ENCODE measurements around the gene CBX6.

The CBX6 gene

GRCh38 chr22:38840129-38840528 is 31.9 kb downstream of the CBX6 start:
- no peak for DNase-seq (ENCODE audit: low read depth)

- DNase-seq (ENCODE audit: low read depth) = no peak
Measured at GRCh38 chr22:38839686-38840085, 32.3 kb downstream of the CBX6 start.

DNA sequence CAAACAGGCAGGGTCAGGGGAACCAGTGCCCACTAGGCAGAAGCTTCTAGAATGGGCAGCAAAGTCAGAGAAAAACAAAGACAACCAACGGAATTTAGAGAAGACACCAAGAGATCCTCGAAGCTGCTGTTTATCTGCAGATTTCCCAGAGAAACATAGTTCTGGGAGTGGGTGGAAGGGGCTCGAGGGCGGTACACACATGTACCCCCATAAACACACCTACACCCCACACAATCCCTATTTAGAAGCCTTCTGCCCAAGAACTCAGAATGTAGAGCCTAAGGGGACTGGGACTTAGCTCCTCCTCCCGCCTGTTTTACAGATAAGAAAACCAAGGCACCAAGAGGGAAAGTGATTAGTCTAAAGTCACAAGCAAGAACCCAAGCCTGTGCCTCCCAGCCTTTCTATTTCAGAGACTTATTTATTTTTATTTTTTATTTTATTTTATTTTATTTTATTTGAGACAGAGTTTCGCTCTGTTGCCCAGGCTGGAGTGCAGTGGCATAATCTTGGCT is 34.5 kb downstream of the CBX6 start:
- DNase-seq (ENCODE audit: low read depth) = no peak

DNA sequence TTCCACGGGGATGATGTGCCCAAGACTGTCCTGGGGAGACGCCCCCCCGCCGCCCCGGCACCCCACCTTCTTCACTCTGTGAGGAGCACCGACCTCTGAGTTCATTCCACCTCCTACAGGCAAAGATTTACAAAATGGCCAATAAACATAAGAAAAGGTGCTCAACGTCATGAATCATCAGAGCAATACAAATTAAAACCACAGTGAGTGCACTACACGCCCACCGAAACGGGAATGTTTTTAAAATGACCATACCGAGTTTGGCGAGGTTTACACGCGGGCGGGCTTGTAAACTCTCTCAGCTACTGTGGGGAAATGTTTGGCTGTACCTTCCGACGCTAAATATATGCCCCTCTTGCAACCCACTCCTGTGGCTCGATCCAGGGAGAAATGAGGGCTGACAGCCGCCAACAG is 36.1 kb downstream of the CBX6 start:
- peak; percentile 47 for DNase-seq (ENCODE audit: low read depth)

DNA sequence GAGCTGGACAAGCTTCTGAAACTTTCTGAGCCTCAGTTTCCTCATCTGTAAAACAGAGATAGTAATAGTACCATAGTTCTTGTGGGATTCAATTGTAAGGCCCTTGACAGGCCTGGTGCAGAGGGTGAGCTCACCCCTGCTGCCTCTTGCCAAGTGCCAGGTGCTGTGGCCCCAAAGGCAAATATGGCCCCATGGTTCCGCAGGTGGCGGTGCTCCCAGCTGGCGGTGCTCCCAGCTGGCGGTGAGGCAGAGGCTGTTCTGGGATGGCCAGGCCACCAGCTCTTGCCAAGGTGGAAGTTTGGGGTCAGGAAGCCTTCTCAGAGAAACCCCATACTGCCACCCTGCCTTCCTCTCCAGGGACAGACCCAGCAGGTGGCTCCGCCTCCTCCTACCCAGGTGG is 37.0 kb downstream of the CBX6 start:
- no peak for DNase-seq (ENCODE audit: low read depth)

DNA sequence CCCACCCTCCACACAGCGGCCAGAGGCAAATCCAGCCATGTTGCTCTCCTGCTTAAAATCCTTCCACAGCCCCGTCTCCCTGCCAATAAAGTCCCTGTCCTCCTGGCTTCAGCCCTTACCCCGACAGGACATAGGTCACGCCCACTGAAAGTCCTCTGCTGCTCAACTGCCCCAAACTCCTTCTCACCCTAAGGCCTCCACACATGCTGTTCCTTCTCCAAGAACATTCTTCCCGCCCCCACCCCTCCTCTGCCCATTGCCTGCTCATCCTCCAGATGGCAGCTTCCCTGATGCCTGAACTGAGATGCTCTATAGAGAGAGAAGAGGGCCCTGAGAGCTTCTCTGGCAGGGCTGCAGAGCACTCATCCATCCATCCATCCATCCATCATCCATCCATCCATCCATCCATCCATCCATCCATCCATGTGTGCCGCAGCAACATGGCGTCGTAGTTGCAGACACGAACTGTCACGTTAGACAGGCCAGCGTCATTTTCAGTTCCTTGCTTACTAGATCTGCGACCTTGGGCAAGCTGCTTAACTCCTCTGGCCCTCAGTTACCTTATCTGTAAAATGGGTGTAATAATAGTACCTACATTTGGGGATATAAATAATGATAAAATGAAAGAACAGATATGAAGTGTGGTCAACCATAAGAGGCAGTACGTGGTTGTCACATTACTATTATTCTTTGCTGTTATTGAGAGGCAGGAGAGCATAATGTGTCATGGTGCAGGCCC is 37.6 kb downstream of the CBX6 start:
- no peak for DNase-seq (ENCODE audit: low read depth)

- no peak for DNase-seq (ENCODE audit: low read depth)
Measured at GRCh38 chr22:38833061-38833460, 39.0 kb downstream of the CBX6 start.

DNA sequence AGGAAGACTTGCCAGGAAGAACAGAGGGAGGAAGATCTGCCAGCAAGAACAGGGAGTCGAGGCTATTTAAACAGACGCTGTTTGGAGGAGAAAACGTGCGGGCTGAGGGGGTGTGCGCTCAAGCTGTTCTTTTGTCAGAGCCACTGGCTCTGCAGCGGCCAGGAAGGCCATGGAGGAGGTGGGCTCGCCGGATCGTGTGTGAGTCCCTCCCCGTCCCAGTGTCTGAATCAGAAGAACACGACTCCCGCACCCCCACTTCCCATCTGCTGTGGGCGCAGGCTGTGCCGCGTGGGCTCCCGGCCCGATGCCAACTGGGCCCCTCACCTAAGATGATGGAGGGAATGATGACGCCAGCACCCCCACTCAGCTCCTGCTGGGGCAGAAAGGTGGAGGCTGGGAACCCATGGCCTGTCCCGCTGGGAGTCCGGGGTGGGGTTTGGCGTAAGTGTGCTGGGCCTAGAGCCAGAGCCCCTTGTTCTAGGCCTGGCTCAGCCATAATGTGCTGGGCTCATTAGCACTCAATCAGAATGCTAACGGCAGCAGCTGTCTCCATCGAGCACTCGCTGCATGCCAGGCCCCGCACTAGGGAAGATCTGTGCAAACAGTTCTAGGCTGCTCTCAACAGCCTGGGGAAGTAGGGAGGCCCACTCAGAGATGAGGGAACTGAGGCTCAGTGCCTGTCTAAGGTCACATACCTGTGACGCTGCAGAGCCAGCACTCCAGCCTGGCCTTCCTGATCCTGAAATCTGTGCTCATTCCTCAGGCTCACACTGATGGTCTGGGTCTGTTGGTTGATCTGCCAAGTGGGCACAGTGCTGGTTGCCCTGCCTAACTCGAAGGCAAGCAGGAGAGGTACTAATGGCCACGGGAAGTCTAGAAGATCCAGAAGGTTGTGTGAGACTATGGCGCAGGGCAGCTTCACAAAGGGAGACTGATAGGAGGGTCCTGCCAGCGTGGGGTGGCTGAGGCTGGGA is 39.7 kb downstream of the CBX6 start:
- DNase-seq (ENCODE audit: low read depth) = no peak

GRCh38 chr22:38831166-38831945 is 40.7 kb downstream of the CBX6 start:
- DNase-seq (ENCODE audit: low read depth) = peak; percentile 86

DNA sequence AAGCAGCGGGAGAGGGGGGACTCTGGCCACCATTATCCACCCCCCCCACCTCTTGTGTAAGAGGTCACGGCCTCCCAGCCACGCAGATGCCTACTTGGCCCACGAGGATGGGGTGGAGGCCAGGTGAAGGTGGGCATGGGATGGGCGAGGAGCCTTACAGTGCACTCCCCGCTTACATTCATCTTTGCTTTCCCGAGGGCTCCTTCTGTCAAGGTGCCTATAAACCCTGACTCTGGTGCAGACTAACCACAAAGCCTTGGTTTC is 41.2 kb downstream of the CBX6 start:
- DNase-seq (ENCODE audit: low read depth) = no peak

DNA sequence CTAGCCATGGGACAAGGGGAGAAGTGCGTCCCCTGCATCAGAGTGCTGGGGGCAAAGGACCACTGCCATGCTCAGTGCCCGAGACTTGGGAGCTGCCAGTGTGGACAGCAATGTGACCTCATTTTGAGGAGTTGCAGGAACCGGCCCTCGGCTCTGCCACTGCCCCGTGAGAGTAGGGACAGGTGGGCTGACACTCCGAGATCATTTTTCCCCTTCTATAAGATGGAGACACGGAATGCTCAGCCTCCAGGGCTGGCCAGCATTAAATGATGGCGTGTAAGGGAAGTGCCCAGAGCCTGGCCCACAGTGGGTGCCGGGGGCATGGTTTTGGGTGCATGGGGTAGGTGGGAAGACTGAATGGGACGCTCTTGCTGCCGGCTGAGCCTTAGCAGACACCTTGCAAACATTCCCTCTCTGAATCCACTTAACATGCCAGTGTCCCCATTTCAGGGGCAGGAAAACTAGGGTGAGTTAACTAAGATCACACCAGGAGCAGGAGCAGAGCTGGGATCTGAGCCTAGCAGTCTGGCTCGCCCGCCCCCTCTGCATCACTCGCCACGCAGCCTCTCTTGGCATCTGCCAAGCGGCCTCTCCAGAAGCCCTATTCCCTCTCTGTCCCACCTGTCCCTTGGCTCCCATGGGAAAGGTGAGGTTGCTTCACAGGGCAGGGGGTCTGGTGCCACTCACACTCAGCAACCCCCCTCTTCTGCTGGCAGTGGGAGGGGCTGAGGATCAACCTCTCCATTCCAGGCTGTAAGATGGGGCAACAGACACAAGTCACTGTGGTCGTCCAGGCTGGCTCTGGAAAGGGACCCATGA is 41.8 kb downstream of the CBX6 start:
- no peak for DNase-seq (ENCODE audit: low read depth)

DNA sequence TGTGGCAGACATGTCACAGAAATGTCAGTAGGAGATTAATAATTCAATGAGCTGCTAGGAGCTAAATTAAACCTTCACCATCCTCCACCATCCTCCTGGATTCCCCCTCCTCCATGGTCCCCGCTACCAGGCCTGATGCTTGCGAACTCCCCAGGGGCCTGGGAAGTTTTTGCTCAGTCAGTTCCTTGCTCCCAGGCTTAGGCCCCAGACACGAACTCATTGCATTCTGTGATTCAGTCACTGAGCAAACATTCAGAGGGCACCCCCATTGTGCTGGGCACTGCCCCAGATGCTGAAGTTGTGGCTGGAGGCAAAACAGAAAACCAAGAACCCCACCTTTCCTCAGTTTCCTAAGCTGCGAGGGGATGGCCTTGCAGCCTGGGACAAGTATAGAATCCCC is 42.5 kb downstream of the CBX6 start:
- DNase-seq (ENCODE audit: low read depth) = no peak

- DNase-seq (ENCODE audit: low read depth) = no peak
Measured at GRCh38 chr22:38828616-38829205, 43.3 kb downstream of the CBX6 start.

- no peak for DNase-seq (ENCODE audit: low read depth)
Measured at GRCh38 chr22:38828191-38828590, 43.8 kb downstream of the CBX6 start.

DNA sequence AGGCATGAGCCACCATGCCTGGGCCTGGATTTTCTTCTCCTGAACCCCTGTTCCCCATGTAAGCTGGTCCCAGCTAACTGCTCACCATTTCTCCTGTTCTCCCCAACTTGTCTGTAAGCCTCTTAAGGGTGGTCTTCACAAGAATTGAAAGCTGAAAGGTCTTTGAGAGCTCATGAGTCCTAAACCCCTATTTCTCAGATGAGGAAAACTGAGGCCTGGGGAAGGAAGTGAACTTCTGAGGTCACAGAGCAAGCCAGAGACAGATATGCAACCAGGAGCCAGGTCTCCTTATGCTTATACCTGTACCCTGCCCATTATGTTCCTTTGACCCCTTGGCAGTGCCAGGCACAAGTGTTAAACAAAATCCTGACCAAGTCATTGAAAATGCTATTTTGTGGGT is 44.5 kb downstream of the CBX6 start:
- DNase-seq (ENCODE audit: low read depth) = no peak

GRCh38 chr22:38826801-38827200 is 45.2 kb downstream of the CBX6 start:
- DNase-seq (ENCODE audit: low read depth) = no peak

DNA sequence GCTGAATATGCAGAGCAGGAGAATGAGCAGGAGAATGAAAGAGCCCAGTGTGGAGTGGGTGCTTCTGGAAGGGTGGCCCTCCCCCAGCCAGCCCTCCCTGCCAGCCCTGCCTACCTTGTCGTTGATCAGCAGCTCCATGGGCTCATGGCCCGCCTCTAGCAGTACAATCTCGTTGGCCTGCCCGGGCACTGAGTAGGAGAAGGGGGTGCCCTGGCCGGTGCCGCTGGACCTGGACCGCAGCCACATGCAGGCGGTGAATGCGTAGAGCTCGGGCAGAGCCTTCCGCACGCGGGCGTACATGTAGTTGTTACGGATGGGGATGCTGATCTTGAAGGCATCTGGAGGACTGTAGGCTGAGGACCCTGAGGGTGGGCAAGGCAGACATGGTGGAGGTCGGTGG is 45.6 kb downstream of the CBX6 start:
- no peak for DNase-seq (ENCODE audit: low read depth)

DNA sequence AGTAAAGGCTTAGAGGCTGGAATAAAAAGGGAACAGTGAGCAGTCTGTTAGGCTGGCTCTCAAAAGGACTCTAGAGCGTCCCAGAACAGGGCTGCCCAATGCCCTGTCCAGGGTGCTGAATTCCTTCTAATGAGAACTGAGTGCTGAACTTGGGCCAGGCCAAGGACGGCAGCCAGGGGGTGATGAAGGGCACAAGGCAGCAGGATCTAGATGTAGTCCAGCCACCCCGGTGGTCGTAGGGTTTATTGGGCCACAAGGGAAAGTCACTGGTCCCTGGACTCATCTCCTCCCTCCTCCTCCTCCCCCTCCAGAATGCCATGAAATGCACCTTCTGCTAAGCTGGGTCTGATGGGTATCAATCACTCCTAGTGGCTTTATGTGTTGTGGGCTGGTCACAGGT is 47.4 kb downstream of the CBX6 start:
- DNase-seq (ENCODE audit: low read depth) = peak; percentile 72

GRCh38 chr22:38823637-38824036 is 48.4 kb downstream of the CBX6 start:
- no peak for DNase-seq (ENCODE audit: low read depth)

DNA sequence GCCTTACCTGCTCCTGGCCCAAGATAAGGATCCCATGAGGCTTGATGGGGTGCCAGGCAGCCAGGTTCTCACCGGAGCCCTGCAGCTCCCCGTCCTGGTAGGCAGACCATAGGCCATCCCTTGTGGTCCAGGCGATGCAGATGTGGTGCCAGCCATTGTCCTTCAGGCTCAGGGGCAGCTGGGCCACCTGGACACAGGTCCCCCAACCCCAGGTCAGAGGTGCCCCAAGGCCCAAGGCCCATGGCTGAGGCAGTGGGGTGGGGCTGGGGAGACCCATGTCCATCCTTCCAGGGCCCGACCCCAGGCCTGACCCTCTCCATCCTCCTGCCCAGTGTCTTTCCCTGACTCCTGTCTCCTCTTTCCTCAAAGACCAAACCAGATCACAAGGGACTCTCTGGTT is 48.9 kb downstream of the CBX6 start:
- DNase-seq (ENCODE audit: low read depth) = no peak

GRCh38 chr22:38820020-38820419 is 52.0 kb downstream of the CBX6 start:
- DNase-seq (ENCODE audit: low read depth) = no peak
